ENCODE data around the gene CGB1. TPM values are rescaled to one million over a fixed set of nuclear protein-coding genes. Genes with fewer than 3 reads are reported as not detected.
A peak's percentile ranks its signal among the peaks of the same experiment; 100 is the strongest.
"Not testable (repeated sequence)": the region's sequence is repeated elsewhere in the genome, so short reads cannot be mapped to it uniquely, and the experiment has no call there.

The CGB1 gene
- total RNA-seq, 1 donor from 2014 or later = not detected

- Mint-ChIP-seq H3K27ac (no peak within 1 kb of the TSS), H3K9me3 (no peaks in the 10 kb centered on the region), H3K36me3 (ENCODE audit: low read depth) (no peaks in the 10 kb centered on the region), H3K4me3 (peak within 1 kb of the TSS; percentile 79), H3K4me1 (peaks cover 24% of the 10 kb centered on the region), H3K27me3 (peaks cover 33% of the 10 kb centered on the region)
- DNase-seq (peak; percentile 37), ATAC-seq (ENCODE audit: low read depth) (no peak)
- TF ChIP-seq CTCF (IDR thresholded peaks at IDR 0.05) = no peak
- CTCF ChIA-PET = interaction anchor here (0.9 to 1.2 kb wide), 2 partner anchors 12 to 64 kb away, joined by 3 to 5 read pairs; partner anchors contain the start of genes GYS1 and RUVBL2
- intact Hi-C loops (cut with micrococcal nuclease) = loop anchor here (5.0 kb wide), 1 partner anchor 40 kb away; the partner anchor contains the start of gene LHB
- POLR2A ChIA-PET = interaction anchor here (0.6 kb wide), 1 partner anchor 434 kb away, joined by 7 read pairs; no protein-coding TSS in a partner anchor
These were observed 21.0 kb upstream of the CGB1 start, which contains the start of gene CGB7 for GRCh38 chr19:49057636-49058234. TSS of gene CGB7 (minus strand) at chr19:49057749. CDS start at chr19:49055375, 2,374 bp downstream.

- ATAC-seq (ENCODE audit: low read depth); H3K36me3 Mint-ChIP-seq (ENCODE audit: low read depth); H3K9me3 Mint-ChIP-seq; H3K27ac Mint-ChIP-seq: not testable (repeated sequence)
- peaks cover 33% of the 10 kb centered on the region for H3K27me3 Mint-ChIP-seq
- CTCF ChIA-PET = interaction anchor here (0.9 to 1.3 kb wide), 4 partner anchors 12 to 151 kb away, joined by 3 to 5 read pairs (median 3); partner anchors contain the start of genes GYS1 and RUVBL2
- intact Hi-C loops (cut with micrococcal nuclease) = loop anchor here (5.0 kb wide), 1 partner anchor 40 kb away; the partner anchor contains the start of gene LHB
- POLR2A ChIA-PET = interaction anchor here (0.6 to 1.0 kb wide), 2 partner anchors 63 to 434 kb away, joined by 3 to 7 read pairs; partner anchors contain the start of gene RUVBL2
- H3K4me3 Mint-ChIP-seq = peak overlapping the region; percentile 79
- peaks cover 24% of the 10 kb centered on the region for H3K4me1 Mint-ChIP-seq
- peak; percentile 27 for DNase-seq
These were observed 20.4 kb upstream of the CGB1 start for GRCh38 chr19:49056902-49057596.

- Mint-ChIP-seq H3K4me1 (peaks cover 24% of the 10 kb centered on the region), H3K27ac (no peak overlapping the region), H3K27me3 (peaks cover 33% of the 10 kb centered on the region), H3K4me3 (peak overlapping the region; percentile 79), H3K36me3 (ENCODE audit: low read depth) (no peaks in the 10 kb centered on the region), H3K9me3 (no peaks in the 10 kb centered on the region)
- intact Hi-C loops (cut with micrococcal nuclease) = loop anchor here (5.0 kb wide), 1 partner anchor 39 kb away; the partner anchor contains the start of gene LHB
- ATAC-seq (ENCODE audit: low read depth) (peak; percentile 83), DNase-seq (peak; percentile 72)
- POLR2A ChIA-PET = interaction anchor here (0.5 to 1.0 kb wide), 3 partner anchors 62 to 171 kb away, joined by 3 to 6 read pairs (median 3); partner anchors contain the start of gene RUVBL2
- no peak for TF ChIP-seq CTCF (IDR thresholded peaks at IDR 0.05)
- CTCF ChIA-PET = interaction anchor here (1.0 to 1.3 kb wide), 2 partner anchors 48 to 152 kb away, joined by 3 read pairs; no protein-coding TSS in a partner anchor
These were observed 19.6 kb upstream of the CGB1 start for GRCh38 chr19:49056101-49056901.

- H3K4me3 Mint-ChIP-seq; DNase-seq; CTCF ChIA-PET; H3K36me3 Mint-ChIP-seq (ENCODE audit: low read depth); H3K27ac Mint-ChIP-seq; intact Hi-C loops (cut with micrococcal nuclease); POLR2A ChIA-PET; ATAC-seq (ENCODE audit: low read depth); H3K9me3 Mint-ChIP-seq; H3K4me1 Mint-ChIP-seq; H3K27me3 Mint-ChIP-seq: not testable (repeated sequence)
These were observed 13.8 kb upstream of the CGB1 start for GRCh38 chr19:49050376-49051033.

GRCh38 chr19:49049834-49050233 is 13.1 kb upstream of the CGB1 start:
- H3K36me3 Mint-ChIP-seq (ENCODE audit: low read depth); H3K27ac Mint-ChIP-seq: not testable (repeated sequence)

GRCh38 chr19:49049011-49049410 is 12.3 kb upstream of the CGB1 start, which contains the start of gene CGB8:
TSS of gene CGB8 (minus strand) at chr19:49049111. CDS start at chr19:49048739, 372 bp downstream.
- intact Hi-C loops (cut with micrococcal nuclease); DNase-seq; H3K4me3 Mint-ChIP-seq; H3K9me3 Mint-ChIP-seq; ATAC-seq (ENCODE audit: low read depth); H3K27ac Mint-ChIP-seq; H3K36me3 Mint-ChIP-seq (ENCODE audit: low read depth); CTCF ChIA-PET; POLR2A ChIA-PET; H3K27me3 Mint-ChIP-seq; H3K4me1 Mint-ChIP-seq: not testable (repeated sequence)

More at GRCh38 chr19:49049834-49050233, 13.1 kb upstream of the CGB1 start:
- H3K4me3 Mint-ChIP-seq; H3K4me1 Mint-ChIP-seq; CTCF ChIA-PET; POLR2A ChIA-PET; ATAC-seq (ENCODE audit: low read depth); H3K27me3 Mint-ChIP-seq; DNase-seq; H3K9me3 Mint-ChIP-seq; intact Hi-C loops (cut with micrococcal nuclease): not testable (repeated sequence)

GRCh38 chr19:49043548-49043947 is 6.9 kb upstream of the CGB1 start, which contains the start of gene CGB5:
TSS of gene CGB5 (plus strand) at chr19:49043848. CDS start at chr19:49044210, 362 bp downstream.
- CTCF ChIA-PET; POLR2A ChIA-PET; H3K4me1 Mint-ChIP-seq; H3K9me3 Mint-ChIP-seq; H3K27me3 Mint-ChIP-seq; H3K27ac Mint-ChIP-seq; DNase-seq; H3K36me3 Mint-ChIP-seq (ENCODE audit: low read depth); ATAC-seq (ENCODE audit: low read depth); H3K4me3 Mint-ChIP-seq; intact Hi-C loops (cut with micrococcal nuclease): not testable (repeated sequence)

GRCh38 chr19:49042666-49043065 is 6.0 kb upstream of the CGB1 start:
- CTCF ChIA-PET; intact Hi-C loops (cut with micrococcal nuclease); H3K27me3 Mint-ChIP-seq; H3K4me3 Mint-ChIP-seq; H3K4me1 Mint-ChIP-seq; DNase-seq; ATAC-seq (ENCODE audit: low read depth); H3K27ac Mint-ChIP-seq; H3K36me3 Mint-ChIP-seq (ENCODE audit: low read depth); H3K9me3 Mint-ChIP-seq; POLR2A ChIA-PET: not testable (repeated sequence)
